MM.1S (cell line): ENCODE results near the gene MANSC1.

ENCODE experiments used
- CTCF ChIP-seq: fragments of 300-600 bp; sonication (generic); IDR thresholded peaks from 2 replicates; pipeline ENCODE4 v1.5.1; 2016; ENCODE audit warnings: antibody characterized with exemption, low read length, mixed read lengths
- EZH2 ChIP-seq: fragments of 300-600 bp; sonication (generic); optimal IDR thresholded peaks from 2 replicates; pipeline ENCODE3; 2017; ENCODE audit warnings: low read depth, mild to moderate bottlenecking, antibody characterized with exemption, low read length, mixed read lengths

GRCh38 chr12:12398026-12398859 is 48.2 kb upstream of the MANSC1 start:
- TF ChIP-seq CTCF (no peak), EZH2 (no peak)
